Neural progenitor cell (in vitro differentiated cells): ENCODE data around the gene TMEM108.

Source experiments
- CTCF ChIP-seq: fragments of 200-600 bp; sonication (generic); IDR thresholded peaks from 2 replicates; pipeline ENCODE4 v1.5.1; 2017; ENCODE audit warnings: antibody characterized with exemption, mild to moderate bottlenecking
- EZH2 ChIP-seq: fragments of 200-600 bp; sonication (generic); IDR thresholded peaks from 2 replicates; pipeline ENCODE4 v1.6.1; 2017; ENCODE audit warnings: antibody characterized with exemption, mild to moderate bottlenecking, moderate library complexity

GRCh38 chr3:133237380-133237779 is 199.2 kb downstream of the TMEM108 start:
- TF ChIP-seq CTCF: no peak
- TF ChIP-seq EZH2: no peak
